GM18861 (cell line): ENCODE data around the gene HLA-A.
A peak's percentile ranks its signal among the peaks of the same experiment; 100 is the strongest.
"Not testable (repeated sequence)": the region's sequence is repeated elsewhere in the genome, so short reads cannot be mapped to it uniquely, and the experiment has no call there.

Experiments
- ATAC-seq: cut with Tn5 transposase; IDR thresholded peaks from one replicate; pipeline ENCODE4 v1.9.1; 2021; ENCODE audit not compliant: unreplicated experiment

HLA-A gene

DNA sequence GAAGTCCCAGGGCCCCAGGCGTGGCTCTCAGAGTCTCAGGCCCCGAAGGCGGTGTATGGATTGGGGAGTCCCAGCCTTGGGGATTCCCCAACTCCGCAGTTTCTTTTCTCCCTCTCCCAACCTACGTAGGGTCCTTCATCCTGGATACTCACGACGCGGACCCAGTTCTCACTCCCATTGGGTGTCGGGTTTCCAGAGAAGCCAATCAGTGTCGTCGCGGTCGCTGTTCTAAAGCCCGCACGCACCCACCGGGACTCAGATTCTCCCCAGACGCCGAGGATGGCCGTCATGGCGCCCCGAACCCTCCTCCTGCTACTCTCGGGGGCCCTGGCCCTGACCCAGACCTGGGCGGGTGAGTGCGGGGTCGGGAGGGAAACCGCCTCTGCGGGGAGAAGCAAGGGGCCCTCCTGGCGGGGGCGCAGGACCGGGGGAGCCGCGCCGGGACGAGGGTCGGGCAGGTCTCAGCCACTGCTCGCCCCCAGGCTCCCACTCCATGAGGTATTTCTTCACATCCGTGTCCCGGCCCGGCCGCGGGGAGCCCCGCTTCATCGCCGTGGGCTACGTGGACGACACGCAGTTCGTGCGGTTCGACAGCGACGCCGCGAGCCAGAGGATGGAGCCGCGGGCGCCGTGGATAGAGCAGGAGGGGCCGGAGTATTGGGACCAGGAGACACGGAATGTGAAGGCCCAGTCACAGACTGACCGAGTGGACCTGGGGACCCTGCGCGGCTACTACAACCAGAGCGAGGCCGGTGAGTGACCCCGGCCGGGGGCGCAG is at the start of gene HLA-A:
HLA-A (plus strand) TSS at position 258 of the 778 bp plus-strand sequence; CDS start at position 280, 22 bp downstream.
- ATAC-seq: peak; percentile 78

DNA sequence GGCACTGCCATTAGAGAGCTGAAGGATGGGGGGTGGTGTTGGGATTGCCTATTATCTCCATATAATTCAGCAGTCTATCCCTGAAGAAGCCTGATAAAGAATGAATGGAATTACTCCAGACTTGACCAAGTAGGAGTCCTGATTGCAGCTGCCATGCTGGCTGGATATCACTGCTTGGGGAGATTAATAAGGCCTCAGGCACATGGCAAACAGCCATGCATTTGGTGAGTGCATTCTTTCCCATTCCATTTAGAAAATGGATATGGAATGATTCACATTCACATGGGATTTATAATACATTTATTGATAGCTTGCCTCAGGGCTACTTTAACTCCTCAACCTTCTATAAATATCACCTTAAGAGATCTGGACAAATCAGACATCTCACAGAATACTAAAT is 49.6 kb upstream of the HLA-A start:
- no peak for ATAC-seq

DNA sequence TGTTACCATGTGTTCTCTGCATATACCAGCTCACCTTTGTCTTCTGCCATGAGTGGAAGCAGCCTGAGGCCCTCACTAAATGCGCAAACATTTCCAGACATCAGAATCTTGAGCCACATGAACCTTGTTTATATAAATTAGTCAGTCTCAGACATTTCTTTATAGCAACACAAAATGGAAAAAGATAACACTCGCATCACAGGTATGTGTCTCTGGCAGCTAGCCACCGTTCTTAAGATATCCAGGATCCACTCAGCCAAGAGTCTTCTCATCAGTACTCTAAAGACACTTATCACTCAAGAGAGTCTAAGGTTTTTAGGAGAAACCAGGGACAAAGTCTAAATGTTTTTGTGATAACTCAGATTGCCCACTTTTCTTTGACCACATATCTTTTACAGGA is 43.1 kb upstream of the HLA-A start:
- no peak for ATAC-seq

DNA sequence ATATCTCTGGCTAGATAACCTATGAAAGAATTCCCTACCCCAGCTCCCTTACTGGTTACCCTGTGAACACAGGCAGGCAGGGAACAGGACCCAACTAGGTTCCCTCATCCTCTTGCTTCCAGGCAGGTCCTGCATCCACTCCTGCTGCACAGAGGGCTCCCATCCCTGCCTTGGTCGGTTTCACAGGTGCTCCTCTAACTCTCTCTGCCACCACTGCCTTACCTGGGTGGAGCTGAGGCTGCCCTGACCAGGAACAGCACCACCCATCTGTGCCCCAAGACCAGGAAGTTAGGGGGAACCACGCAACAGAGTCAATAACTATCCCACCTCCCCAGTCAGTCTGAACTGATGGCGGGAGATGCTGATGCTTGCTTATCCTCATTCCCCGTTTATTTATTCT is 37.0 kb upstream of the HLA-A start:
- ATAC-seq: no peak

DNA sequence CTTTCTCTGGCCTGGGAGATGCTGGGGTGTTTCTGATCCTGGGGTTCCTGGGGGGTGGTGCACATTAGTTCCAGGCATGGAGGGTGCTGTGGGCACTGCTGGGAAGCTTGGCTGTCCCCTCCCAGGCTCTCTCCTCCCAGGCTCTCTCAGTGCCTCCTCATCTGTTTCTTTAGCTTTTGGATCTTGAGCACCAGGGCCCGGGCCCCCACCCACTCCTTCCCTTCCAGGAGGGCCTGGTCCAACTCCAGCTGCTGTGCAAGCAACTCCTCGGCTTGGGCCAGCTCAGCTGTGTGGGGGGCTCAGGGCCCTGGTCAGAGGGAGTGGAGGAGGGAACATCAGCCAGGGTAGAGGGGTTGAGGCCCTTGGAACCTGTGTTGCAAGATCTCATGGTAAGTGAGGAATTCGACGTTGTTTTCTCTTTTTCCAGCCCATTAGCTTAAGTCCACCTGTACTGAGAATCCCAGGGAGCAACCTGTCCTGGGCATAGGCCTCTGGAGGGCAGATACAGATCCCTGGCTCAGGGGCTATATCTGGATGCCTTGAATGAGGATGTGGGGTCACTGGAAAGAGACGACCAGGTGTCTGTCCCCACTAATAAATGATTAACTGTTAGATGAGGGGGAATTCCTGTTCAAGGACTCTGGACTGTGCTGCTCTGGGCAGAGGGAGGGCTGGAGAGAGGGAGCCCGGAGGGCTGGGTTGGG is 34.5 kb upstream of the HLA-A start:
- ATAC-seq: no peak

DNA sequence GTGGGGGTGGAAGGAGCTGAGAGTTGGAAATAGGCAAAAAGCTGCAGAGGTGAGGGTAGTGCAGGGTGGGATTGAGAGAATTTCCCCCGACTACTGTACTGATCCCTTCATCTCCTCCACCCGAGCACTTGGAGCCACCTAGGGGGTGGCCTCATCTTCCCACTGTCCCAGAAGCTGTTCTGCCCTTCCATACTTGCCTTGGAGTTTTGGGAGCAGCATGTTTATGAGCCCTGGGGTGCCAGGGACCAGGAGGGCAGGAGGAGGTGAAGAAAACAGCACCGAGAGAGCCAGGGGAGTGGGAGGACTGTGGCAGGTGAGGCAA is 34.0 kb upstream of the HLA-A start:
- ATAC-seq: no peak

DNA sequence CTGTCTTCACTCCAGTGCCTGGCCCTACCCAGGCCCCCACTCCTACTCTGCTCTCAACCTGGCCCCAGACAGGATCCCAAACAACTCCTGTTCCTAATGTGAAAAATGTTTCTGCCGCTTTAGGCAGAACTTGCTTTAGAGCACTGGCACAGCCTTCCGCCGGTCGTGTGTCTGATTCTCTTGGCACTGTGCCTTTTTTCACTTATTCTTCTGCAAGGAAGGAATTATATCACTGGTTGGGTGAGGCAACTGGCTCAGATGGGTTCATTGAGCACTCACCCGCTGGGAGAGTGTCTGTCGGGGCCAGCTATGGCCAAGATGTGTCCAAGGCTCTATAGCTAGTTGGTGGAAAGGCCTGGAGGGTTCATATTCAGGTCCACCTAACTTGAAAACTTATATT is 33.6 kb upstream of the HLA-A start:
- no peak for ATAC-seq

DNA sequence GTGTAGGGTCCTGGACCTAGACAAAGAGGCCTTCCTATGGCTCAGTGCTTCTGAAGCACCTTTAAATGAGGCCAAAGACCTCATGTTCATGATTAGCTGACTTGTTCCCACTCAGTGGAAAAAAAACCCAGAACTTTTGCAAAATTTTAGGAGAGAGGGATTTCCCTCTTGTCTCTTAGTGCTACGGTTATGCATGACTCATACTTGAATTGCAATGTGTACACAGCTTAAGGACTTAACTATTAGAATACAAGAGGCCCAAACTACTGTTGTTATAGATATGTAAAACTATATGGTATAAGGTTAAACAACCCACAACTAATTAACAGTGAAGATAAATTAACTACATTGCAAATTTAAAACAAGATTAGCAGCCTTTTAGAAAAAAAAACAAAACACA is 32.3 kb upstream of the HLA-A start:
- no peak for ATAC-seq

DNA sequence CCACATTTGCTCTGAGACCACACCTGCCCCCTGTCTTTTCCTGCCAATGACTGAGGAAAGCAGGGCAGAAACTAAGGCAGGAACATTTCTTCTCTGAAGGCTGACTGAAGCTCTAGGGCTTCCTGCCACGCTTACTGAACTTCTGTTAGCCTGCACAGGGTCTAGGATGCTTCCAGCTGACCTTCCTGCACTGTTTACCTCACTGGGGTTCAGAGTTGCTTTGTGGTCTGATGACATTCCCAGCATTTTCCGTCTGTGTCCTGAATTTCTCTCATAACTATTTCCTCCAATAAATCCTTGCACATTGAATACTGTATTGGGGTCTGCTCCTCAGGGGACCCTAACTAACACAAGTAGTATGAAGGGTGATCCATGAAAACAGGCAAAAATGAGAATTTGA is 29.5 kb upstream of the HLA-A start:
- ATAC-seq: no peak

DNA sequence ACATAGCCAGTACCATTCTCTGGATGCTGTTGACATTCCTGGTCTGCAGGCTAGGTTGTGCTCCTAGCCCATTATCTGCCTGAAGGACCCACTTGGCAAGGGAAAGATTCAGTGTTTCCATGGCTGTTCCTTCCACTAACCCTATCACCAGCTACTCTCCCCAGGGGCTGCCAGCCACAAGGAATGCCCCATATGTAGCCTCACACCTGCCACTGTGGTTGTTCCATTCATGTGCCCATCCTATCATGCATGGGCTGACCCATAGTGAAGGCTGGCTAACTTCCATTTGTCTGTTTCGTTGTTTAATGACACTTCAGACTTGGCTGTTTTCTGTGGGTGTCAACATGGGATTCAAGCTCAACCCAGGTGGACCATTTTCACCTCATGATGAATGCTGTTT is 25.6 kb upstream of the HLA-A start:
- no peak for ATAC-seq

DNA sequence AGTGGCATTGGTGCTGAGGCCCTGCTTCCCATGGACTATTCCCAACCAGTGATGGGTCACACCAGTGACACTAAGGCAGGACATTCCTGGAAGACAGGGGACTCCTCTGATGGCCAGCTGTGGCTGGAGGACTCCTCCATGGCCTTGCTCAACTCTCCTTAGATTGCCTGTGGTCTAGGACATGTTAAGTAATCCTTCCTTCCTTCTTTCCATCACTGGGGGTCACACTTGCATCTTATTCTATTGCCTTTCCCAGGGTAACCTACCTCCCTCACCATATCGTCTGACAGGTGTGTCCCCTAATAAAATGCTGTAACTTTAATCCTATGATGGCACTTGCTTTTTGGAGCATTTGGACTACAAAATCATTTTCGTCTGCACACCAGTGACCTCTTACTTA is 24.5 kb upstream of the HLA-A start:
- no peak for ATAC-seq

DNA sequence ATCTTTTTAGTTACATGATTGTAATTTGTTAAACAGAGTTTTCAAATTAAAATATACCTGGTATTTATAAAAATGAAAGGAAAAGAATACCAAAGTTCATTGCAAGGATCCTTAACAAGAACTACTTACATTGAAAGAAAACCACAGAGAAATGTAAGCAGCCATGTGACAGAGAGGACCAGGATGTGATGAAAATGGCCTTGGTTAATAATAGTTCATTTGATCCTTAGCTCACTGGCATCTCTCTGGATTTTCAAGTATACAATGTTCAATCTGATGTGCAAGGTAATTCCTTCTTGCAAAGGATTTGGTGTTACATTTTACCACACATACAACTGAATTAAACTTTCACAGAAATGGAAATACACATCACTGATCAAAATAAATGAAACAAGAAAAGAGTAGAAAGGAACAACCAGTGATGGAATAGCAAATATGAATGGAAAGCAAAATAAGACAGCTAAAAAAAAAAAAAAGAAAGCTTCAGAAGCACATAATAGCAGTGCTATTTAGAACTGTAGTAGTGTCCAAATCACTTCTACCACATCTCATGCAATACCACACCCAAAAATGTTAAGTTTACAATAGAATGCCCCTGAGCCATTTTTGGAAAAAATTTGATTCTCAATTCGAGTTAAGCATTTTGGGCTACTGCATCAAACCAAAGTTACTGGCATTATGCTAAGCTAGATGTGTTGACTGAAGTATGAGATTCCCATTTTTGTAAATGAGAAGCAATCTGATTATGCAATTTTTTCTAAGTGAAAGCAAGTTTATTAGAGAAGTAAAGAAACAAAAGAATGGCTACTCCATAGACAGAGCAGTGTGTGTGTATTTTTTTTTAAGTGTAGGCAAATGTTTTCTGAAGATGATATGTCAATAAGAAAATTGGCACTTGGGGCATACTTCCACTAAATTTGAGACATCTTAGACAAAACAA is 22.6 kb upstream of the HLA-A start:
- ATAC-seq: no peak

DNA sequence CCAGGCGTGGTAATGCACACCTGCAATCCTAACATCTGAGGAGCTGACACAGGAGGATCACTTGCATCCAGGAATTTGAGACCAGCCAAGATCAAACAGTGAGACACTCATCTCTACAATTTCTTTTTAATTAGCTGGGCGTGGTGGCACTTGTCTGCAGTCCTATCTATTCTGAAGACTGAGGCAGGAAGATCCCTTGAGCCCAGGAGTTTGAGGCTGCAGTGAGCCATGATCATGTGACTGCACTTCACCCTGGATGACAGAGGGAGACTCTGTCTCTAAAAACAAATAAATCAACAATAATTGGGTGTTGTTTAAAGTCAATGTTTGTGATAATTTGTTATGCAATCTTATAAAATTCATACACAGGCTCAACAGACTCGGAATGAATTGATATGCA is 18.0 kb upstream of the HLA-A start:
- ATAC-seq: no peak

DNA sequence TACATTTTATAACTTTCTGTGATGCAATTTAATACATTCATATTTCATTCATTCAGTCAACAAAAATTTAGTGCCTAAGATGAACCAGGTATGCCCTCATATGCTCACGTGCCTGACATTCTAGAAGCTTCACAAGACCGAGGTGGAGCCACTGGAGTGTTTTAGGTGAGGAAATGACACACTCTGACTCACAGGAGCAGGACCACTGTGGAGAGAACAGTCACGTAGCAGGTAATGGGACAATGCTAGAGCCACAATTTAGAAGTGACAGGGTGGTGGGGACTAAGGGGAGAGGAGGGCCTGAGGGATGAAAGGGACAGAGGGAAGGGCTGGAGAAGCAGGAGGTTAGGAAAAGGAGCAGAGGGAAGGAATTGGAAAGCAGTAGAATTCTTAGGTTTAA is 17.6 kb upstream of the HLA-A start:
- ATAC-seq: no peak

DNA sequence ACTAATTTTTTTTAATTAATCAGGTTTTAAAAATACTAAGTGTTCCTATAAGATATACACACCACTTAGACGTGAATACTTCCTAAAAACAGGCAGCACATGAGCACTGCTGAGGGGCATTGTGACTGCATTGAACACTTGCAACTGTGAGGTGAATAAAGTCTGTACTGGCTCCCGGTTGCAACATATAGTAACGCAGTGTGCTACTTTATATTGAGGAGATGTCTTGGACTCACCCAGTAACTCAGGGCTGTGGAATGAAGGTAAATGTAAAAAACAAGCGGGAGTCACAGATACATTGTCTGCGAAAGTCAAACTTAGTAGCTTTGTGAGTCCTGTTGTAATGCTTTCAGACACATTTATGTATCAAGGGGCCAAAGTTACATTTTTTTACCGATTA is 17.0 kb upstream of the HLA-A start:
- no peak for ATAC-seq

DNA sequence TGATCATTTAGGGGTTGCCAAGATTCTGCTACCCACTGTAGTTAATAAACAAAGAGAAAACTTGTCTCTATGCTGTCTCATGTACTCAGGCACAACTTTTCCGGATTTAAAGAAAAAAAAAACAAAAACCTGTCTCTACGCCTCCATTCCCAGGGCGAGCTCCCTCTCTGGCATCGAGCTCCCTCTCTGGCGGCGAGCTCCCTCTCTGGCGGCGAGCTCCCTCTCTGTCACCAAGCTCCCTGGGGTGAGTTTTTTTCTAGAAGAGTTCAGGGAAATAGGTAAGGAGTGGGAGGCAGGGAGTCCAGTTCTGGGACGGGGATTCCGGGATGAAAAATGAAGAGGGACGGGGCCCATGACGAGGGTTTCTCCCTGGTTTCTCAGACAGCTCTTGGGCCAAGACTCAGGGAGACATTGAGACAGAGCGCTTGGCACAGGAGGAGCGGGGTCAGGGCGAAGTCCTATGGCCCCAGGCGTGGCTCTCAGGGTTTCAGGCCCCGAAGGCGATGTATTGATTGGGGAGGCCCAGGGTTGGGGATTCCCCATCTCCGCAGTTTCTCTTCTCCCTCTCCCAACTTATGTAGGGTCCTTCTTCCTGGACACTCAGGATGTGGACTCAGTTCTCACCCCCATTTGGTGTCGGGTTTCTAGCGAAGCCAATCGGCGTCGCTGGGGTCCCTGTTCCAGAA is 16.5 kb upstream of the HLA-A start:
- peak; percentile 24 for ATAC-seq

DNA sequence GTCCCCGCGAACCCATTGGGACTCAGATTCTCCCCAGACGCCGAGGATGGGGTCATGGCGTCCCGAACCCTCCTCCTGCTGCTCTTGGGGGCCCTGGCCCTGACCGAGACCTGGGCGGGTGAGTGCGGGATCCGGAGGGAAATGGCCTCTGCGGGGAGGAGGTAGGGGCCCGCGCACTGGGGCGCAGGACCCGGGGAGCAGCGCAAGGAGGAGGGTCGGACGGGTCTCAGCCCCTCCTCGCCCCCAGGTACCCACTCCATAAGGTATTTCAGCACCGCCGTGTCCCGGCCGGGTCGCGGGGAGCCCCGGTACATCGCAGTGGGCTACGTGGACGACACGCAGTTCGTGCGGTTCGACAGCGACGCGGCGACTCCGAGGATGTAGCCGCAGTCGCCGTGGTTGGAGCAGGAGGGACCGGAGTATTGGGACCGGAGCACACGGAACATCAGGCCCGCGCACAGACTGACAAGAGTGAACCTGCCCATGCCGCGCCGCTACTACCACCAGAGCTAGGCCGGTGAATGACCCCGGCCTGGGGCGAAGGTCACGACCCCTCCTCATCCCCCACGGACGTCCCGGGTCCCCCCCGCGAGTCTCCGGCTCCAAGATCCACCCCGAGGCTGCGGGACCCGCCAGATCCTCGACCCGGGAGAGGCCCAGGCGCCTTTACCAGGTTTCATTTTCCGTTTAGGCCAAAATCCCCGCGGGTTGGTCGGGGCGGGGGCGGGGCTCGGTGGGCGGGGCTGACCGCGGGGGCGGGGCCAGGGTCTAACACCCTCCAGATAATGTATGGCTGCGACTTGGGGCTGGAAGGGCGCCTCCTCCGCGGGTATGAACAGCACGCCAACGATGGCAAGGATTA is 15.7 kb upstream of the HLA-A start:
- peak; percentile 50 for ATAC-seq

DNA sequence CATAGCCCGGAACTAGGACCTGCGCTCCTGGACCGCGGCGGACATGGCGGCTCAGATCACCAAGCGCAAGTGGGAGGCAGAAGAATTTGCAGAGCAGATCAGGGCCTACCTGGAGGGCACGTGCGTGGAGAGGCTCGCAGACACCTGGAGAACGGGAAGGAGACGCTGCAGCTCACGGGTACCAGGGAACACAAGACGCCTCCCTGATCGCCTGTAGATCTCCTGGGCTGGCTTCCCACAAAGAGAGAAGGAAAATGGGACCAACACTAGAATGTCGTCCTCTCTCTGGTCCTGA is 15.1 kb upstream of the HLA-A start:
- ATAC-seq: no peak

DNA sequence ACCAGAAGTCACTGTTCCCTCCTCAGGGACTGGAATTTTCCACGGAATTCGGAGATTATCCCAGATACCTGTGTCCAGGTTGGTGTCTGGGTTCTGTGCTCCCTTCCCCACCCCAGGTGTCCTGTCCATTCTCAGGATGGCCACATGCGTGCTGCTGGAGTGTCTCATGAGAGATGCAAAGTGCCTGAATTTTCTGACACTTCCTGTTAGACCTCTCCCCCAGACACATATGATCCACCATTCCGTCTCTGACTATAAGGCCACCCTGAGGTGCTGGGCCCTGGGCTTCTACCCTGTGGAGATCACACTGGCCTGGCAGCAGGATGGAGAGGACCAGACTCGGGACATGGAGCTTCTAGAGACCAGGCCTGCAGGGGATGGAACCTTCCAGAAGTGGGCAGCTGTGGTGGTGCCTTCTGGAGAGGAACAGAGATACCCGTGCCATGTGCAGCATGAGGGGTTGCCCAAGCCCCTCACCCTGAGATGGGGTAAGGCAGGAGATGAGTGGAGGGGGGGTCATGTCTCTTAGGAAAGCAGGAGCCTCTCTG is 14.4 kb upstream of the HLA-A start:
- ATAC-seq: no peak

DNA sequence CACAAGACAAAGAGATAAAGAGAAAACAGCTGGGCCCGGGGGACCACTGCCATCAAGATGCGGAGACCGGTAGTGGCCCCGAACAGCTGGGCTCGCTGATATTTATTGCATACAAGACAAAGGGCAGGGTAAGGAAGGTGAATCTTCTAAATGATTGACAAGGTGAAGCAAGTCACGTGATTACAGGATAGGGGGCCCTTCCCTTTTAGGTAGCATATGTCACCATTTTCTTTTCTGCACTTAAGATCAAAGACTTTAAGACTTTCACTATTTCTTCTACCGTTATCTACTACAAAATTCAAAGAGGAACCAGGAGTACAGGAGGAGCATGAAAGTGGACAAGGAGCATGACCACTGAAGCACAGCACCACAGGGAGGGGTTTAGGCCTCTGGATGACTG is 12.3 kb upstream of the HLA-A start:
- not testable (repeated sequence) for ATAC-seq
